ENCODE data around the gene LRP1.

Gene LRP1

DNA sequence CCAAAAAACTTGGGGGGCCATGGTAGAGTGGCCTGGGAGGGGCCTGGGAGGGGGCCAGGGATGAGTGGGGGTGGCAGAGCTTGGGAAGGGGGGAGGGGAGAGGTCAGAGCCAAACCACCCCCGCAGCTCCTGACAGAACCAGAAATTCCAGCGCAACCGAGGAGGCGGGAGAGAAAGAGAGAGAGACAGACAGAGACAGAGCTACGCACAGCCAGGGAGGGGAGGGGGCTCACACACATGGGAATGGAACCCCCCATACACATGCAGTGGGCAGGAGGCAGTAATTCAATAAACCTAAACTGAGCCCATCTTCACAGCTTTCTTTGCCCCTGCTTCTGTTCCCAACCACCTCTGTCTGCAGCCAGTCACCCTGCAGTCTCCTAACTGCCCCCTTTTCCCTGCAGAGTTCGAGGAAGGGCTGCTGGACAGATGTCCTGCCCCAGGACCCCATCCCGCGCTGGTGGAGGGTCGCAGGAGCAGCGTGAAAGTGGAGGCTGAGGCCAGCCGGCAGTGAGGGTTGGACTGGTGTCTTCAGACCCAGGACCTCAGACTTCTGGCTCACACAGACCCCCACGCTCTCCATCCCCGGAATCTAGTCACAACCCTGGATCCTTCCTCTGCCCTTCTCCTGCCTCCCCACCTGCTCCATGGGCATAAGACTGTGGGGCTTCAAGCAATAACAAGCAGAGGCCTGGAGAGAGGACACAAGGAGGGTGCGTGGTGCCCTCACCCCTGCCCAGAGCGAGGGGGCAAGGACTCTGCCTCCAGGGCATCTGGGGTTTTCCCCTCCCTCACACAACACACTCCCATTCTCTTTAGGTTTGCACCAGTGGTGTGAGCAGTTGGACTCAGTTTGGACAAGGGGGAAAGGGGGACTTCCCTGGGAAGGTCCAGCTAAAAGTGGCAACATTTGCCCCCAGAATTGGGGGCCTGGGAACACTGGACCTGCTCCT lies 33.8 kb upstream of the LRP1 start:
- DNase-seq: no peak

DNA sequence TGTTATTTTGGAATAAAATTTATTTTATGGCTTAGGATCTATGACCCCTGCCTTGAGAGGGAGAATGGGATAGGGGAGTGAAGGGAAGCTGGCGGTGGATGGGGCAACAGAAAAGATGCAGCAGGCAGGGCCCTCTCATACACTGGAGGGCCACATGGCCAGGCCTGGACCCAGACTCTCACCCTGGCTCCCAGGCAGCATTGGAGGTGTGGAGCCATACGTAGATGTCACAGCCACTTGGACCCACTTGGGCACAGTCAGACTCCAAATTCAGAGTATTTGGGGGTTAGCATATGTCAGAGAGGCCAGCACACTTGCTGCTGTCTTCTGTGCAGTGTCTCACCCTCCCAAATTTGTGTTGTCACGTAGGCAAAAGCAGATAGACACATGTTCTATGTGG lies 32.8 kb upstream of the LRP1 start:
- DNase-seq: no peak

DNA sequence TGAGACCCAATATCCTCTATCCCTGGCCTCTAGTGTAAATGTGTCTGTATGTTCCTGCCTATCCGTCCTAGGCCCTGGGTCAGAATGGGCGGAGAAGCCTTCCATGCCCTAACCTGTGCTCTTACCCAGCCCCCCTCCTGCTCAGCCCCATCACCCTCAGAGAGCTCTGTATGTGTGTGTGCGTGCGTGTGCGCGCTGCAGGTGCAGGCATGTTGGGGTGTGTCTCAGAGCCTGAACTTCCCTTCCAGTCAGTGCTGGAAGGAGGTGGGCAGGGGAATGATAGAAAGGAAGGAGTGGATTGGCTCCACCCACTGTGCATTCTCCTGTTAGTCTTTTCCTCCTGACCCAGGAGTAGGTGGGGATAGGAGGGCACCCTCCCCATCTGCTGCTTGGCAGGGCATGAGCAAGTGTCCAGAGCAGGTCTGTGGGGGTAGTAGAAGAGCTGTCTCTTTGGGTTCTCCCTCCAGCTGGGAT lies 32.1 kb upstream of the LRP1 start:
- no peak for DNase-seq

DNA sequence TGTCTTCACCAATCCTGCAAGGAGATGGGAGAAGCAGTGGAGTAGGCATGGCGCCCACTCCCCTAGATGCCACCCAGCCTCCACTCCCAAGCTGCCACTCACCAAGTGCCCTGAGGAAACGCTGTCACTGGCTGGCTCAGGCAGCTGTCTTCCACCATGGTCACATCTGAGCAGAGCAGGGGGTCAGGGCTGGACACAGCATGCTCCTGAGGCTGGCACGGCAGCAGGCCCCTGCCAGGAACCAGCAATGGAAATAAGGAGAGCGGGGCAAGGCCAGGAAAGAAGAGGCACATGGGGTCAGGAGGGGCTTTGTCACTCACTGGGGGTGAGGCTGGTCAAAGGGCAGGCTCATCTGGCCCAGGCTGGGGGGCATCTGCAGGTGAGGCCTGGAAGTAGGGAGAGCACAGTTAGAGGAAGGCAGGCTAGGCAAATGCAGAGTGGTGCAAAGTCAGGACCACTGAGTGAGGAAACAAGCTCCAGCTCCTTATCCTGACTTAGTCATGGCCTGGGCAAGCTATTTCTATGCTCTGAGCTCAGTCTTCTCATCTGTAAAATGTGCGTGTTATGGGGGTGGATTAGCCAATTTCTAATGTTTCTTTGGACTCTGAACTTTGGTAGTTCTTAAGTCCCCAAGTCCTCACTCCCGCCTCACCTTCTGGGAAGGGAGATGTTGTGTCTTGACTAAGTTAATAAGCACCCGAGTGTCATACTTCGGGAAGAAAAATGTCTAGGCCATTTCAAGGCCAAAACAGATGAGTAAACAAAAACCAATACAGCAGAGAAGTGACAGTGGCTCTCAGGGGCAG lies 31.3 kb upstream of the LRP1 start:
- no peak for DNase-seq

DNA sequence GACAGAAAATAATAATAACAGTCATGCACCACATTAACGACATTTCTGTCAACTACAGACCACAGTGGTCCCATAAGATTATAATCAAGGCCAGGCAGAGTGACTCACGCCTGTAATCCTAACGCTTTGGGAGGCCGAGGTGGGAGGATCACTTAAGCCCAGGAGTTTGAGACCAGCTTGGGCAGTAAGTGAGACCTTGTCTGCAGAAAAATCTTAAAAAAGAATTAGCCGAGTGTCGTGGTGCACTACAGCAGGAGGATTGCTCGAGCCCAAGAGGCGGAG lies 30.8 kb upstream of the LRP1 start:
- no peak for DNase-seq

DNA sequence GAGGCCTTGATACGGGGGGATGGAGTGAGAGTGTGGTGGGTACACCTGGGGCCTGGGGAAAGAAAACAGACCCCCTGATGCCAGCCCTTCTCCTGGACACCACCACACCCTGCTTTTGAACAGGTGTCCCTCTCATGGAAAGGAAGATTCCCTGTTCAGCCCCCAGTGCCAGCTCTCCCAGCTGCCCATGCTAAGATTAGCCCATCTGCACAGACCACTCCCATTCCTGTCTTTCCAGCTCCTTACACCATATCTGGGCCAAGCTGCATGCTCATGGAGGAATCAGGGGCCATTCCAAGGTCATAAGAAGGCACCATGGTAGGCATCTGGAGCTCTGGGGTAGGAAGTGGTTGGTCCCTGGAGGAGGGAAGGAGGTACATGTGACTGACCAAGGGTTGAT lies 29.7 kb upstream of the LRP1 start:
- no peak for DNase-seq

DNA sequence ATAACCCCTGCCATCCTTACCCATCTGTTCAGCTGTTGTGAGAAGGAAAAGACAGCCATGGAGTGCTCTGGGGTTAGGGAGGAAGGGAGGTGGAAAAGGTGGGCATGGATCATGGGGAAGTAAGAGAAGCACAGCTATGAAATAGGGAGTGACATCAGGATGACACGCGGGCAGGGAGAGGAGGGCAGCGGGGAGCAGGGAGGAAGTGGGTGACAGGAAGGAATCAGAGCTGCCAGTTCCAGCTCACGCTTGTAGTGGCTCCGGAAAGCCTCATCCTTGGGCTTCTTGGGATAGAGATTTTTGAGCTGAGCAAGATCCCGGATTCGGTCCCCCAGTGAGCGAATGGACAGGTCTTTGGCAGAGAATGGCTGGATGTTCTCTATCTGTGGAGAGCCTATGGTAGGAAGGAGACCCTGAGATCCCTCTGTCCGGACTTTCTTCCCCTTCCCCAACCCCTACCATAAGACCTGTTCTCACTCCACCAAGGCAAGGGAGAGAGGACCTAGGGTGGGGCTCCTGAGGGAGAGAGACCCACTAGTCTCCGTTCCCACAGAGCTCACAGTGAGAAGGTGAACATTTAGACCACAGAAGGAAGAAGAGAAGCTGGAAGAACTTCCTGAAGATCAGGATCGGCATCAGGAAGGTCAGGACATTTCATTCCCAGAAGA lies 29.1 kb upstream of the LRP1 start:
- no peak for DNase-seq

DNA sequence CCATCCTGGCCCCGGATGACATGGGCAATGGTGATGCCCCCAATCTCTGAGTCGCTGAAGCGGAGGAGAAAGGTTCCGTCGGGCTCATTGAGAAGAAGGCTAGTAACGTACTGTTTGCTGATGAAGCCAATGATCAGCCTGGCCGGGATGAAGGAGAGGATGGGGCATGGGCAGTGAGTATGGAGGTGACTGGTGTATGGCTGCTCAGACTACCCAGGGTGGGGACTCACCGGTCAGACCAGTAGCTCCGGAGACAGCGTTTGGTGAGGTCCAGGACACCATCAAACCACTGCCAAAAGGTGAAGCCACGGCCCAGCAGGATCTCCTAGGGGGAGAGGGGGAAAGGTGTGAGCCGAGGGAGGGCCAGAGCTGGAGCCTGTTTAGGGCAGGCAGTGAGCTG lies 28.5 kb upstream of the LRP1 start:
- DNase-seq: no peak

DNA sequence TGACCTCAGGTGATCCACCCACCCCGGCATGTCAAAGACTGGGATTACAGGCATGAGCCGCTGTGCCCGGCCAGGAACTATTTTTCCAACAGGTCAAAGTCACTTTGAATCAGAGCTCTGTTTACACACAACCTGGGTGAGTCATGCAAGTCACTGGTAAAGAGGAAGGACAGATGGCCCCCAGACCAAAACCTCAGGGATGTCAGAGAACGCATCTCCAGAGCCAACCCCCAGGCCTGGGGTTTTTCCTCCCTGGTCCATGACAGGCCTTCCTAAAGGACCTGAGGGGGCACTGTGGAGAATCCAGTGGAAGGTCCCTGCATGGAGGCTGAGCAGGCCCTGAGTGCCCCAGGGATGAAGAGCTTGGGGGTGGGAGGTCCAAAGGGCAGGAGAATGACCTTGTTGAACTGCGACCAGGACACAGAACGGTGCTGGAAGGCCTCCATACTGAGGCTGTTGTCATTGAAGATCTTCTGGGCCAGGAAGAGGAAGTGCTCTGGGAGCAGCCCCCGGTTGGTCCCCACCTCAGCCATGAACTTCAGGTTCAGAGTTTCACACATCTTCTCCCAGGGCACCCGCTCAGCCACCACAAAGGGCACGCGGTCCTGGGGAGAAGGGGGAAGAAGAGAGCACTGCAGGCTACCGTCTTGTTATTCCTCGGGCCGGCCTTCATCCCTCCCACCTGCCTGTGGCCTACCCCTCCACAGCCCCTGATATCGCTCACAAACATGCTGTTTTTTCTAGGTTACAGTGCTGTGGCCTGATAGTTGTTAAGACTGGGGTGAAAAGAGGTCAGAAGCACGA lies 26.2 kb upstream of the LRP1 start:
- no peak for DNase-seq

DNA sequence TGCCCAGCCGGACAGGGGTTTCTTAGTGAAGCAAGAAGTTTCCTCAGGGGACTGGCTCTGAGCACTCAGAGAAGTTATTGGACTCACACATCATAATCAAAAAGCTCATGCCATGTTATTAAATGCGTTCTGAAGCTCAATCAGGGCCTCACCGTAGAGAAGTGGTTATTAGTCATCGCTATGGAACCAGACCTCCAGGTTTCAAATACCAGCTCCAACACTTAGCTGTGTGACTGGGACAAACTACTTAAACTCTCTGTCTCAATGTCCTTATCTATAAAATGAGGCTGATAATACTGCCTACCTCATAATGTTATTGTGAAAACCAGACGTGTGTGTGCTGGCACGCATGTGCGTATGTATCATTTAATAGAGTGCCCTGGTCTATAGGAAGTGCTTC lies 24.4 kb upstream of the LRP1 start:
- DNase-seq: no peak

DNA sequence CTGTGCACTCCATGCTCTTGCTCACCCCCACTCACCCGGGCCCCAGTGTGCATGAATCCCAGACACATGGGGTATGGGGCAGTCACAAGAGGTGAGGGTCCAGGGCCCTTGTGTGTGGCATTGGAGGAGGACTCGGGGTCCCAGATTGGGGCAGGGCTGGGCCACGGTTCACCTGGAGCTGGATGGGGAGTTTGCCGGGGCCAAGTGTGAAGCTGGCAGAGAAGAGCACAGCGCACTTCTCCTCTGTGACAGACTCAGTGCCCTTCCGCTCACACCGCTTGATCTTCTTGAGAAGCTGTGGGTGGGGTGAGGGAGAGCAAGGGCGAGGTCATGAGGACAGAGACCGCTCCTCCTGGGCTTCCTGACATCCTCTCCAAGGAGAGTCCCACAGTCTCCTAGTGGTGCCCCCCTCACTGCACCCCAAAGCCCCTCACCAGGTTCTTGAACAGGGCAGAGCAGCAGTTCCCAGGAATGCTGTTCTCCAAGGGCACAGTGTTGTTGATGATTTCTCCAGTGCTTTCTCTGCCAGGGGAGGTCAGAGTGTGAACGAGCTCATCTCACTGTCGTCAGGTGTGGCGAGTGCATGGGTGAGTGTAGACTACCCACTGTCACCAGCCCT lies 23.9 kb upstream of the LRP1 start:
- DNase-seq: no peak

DNA sequence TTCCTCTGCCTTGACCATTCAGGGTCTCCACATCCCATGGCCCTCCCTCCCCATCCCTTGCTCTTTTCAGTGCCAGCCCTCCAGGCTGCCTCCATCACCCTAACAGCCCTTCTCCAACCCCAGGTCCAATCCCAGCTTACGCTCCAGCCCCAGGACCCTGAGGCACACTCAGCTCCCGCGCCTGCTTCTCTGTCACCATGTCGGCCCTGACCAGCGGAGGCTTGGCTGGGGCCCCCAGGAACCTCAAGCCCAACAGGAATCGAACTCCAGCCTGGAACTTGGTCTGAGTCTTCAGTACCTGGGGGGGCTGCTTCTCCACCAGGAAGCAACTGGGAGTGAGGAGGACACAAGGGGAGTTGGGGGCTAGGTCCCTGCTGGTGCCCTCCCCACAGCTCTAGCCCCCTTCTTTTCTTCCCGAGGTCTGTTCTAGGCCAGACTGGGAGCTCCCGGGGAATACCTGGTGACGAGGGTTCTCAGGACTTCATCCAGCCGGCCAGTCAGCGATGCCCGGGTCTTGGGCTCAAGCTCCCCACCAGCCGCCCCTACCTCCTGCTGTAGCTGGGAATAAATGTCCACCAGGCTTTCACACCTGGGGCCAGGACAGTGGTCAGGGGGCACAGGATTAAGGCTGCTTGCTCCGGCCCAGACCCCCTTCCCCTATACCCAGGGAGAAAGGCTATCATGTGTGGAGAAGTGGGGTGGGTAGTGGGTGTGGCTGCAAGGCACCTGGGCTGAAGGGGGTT lies 23.1 kb upstream of the LRP1 start:
- DNase-seq: no peak

DNA sequence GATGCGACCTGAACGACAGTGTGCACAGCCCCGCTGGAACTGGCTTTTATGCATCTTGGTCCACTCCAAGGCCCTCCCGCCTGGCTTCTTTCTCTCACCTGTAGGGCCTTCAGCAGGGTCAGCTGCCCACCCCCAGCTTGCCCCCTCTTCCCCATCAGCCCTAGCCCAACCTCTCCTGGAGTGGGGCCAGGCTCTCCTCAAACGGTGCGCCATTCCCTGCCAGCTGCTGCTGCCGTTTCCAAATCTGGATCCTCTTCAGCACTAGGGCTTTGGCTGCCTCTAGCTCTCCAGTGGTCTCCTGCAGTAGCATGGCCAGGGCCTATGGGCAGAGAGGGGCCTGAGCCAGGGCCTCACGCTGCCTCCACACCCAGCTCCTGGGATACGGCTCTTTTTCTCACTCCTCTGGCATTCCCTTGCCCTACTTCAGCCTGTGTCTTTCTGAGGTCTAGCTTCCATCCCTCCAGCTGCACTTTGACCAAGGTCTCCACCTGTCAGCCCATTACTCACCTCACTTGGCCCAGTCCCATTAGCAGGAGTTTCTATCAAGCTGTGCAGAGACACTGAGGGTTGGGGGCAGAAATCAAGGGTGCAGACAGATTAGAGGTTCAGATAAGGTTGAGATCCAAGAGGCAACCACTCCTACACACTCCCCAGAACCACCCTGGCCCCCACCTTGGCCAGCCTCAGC lies 22.1 kb upstream of the LRP1 start:
- DNase-seq: no peak

DNA sequence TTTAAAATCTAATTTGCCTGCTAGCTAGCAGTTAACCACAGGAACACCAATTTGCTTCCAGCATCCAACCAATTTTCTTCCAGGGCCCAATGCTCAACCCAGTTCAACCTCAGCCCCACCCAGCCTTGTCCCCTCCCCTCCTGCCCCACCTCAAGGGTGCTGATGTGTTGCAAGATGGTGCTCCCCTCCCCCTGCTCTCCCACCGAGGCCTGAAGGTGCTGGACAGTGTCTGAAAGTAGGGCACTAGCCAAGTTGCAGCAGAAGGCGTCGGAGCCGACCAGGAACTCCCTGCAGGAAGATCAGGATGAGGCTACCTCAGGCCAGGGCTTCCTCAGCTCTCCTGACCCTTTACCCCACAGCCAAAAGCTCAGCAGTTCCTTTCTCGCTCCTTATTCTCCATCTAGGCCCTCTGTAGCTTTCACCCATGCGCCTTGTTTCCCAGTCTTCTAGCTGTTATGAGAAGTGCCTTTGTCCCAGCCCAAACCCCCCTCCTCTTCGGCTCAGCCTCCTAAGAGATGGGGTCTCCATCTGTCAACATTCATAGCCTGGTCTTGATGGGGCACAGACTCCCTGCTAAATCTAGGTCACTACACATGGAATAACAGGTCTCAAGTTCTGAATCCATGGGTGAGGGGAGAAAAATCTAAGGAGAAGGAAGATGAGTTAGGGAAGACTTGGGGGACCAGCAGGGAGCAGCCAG lies 20.7 kb upstream of the LRP1 start:
- DNase-seq: no peak

DNA sequence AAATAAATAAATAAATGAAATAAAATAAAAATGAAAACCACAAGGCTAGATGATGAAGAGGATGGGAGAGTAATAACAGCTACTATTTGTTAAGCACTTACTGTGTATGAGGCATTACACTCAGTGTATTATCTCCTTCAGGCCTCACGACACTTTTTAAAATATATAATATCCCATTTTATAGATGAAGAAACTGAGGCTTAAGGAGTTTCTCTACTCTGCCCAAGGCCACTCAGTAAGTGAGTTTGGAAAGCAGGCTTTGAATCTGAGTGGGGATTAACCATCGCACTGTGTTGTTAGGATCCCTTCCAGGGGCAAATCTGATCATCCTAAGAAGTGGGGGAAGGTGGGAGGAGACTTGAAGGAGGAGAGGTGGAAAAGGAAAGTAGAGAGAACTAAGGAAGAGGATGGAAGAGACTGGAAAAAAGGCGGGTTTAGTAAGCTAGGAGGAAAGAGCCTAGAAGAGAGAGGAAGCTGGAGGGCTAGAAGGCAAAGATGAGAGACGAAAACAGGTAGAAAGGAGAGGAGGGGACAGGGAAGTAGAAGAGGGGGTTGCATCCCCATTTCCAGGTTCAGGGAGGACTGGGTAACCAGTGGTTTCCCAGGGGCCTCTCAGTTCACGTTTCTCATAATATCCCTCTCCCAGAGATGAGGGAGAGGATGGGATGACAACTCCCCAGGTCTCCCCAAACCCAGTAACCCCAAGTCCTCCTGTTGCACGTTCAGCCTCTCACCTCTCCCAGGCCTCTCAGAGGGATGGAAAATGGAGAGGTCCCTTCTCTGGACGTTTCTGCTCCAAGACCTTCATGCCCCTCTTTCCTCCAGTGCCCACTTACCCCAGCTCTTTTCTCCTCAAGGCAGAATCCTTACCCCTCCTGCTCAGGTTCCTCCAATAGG lies 18.8 kb upstream of the LRP1 start:
- DNase-seq: no peak

DNA sequence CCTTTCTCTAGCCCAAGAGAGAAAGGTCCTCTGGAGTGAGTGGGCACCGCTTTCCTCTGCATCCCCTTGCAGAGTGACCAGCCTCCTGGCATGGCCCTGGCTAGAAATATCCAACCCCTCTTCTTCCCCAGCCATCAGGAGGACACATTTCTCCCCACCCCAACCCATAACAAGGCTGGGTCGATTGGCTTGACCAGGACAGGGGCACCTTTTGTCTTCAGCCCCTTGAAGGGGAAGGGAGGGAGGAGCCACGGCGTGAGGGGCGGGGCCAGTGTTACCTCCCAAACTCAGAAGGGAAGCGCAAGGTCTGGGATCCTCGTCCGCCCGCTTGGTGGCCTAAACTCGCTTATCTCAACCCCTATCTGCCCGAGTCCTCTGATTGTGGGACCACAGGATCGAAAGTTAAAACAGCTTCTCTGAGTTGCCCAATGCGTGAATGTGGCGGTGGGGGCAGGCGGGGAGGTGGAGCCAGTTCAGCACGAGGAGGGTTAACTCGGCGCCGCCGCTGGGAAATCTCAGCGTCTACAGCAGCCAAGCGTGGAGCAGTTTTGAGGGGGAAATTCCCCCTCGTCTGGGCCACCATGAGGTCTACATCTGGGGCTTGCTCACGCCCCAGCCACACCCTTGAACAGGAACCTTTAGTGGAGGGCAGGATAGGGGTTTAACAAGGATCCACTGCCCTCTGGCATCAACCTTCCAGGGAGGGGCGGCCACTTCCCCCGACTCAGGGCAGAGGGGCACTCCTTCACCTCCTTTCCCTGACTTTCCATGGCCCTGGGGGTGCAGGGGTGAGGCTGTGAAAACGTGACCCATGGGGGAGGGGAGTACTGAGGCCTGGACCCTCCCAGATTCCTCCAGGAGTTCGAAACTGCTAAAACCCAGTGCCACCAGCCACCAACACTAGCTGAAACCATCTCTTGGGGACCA lies 17.9 kb upstream of the LRP1 start:
- no peak for DNase-seq

DNA sequence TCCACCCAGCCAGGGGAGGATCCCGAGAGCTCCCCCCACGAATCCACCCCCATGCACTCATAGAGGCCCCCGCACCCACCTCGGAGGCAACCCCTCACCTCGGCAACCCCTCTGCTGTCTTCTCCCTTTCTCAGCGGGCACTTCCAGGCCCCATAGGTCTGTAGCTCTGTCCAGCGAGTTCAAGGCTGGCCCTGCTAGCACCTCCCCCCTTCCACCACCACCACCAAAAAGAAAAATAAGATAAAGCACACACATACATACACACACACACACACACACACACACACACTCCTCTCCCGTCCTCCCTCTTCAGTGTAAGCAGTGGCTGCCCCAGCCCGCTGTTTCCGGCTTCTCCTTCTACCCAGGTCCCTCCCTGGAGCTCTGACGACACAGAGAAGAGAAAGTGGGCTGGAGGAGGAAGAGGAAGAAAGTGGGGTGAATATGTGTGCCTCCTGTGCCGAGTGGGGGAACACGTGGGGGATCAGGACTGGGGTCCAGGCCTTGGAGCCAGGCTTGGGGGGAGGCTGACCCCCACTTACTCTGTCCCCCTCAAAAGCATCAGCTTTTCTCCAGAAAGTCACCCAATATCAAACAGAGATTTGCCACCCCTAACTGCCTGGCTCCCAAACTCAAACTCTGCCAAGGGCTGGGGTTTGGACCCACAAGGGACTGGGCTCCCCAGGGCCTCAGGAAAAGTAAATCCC lies 17.1 kb upstream of the LRP1 start, which contains the start of gene STAT6:
TSS of gene STAT6 (minus strand) at position 332 of the 704 bp plus-strand sequence. CDS start 3,084 bp downstream, outside the sequence.
- DNase-seq: peak; percentile 40

Data from amniotic stem cell (primary cell).